ENCODE data around the gene NOTCH1. TPM values are rescaled to one million over a fixed set of nuclear protein-coding genes. Genes with fewer than 3 reads are reported as not detected.

The NOTCH1 gene
- total RNA-seq, 1 experiment from 2014 or later: 39.2 TPM

- Histone ChIP-seq H3K9me3 (ENCODE audit: insufficient read depth, low read depth) (no peaks in the 10 kb centered on the region), H3K79me2 (ENCODE audit: low read depth) (peaks cover 13% of the 10 kb centered on the region), H2AFZ (no peak overlapping the region), H3K27me3 (ENCODE audit: insufficient read depth, low read depth) (no peaks in the 10 kb centered on the region), H3K4me1 (replicated peaks; ENCODE audit: insufficient read depth) (peaks cover 41% of the 10 kb centered on the region), H3K4me3 (no peak overlapping the region; the same call in 1 of the 2 replicates), H3K27ac (peak overlapping the region; percentile 99), H3K4me2 (peak overlapping the region; percentile 98), H3F3A (ENCODE audit: insufficient read depth, low read depth) (peaks cover 21% of the 10 kb centered on the region; the same call in 1 of the 2 replicates), H3K36me3 (ENCODE audit: low read depth) (no peaks in the 10 kb centered on the region), H4K20me1 (ENCODE audit: insufficient read depth) (peaks cover 10% of the 10 kb centered on the region), H3K9me2 (ENCODE audit: insufficient read depth) (no peaks in the 10 kb centered on the region)
- no TSS peak for BruUV-seq (replicated peaks)
- intact Hi-C loops (cut with micrococcal nuclease; ENCODE audit: unreplicated experiment): loop anchor here (5.0 kb wide), 1 partner anchor 145 kb away; no protein-coding TSS in a partner anchor
- ChIA-PET CTCF (interaction anchor here (0.6 kb wide), 1 partner anchor 63 kb away, joined by 7 read pairs; no protein-coding TSS in a partner anchor), POLR2A (ENCODE audit: unreplicated experiment) (interaction anchor here (0.6 to 0.7 kb wide), 2 partner anchors 10 to 81 kb away, joined by 6 to 8 read pairs; no protein-coding TSS in a partner anchor)
- no peak for DNase-seq
- TF ChIP-seq EZH2 (IDR thresholded peaks at IDR 0.05; ENCODE audit: low read depth): no peak
- TF ChIP-seq CTCF (conservative IDR thresholded peaks at IDR 0.05): no peak
These were observed 1.8 kb upstream of the NOTCH1 start for GRCh38 chr9:136547508-136548215.

GRCh38 chr9:136546697-136547501, 1.1 kb upstream of the NOTCH1 start:
- Histone ChIP-seq H3K79me2 (ENCODE audit: low read depth) (peaks cover 13% of the 10 kb centered on the region), H3K27ac (peak overlapping the region; percentile 99), H3K4me2 (peak overlapping the region; percentile 98), H3K9me2 (ENCODE audit: insufficient read depth) (no peaks in the 10 kb centered on the region), H3K4me1 (replicated peaks; ENCODE audit: insufficient read depth) (peaks cover 35% of the 10 kb centered on the region), H3K27me3 (ENCODE audit: insufficient read depth, low read depth) (no peaks in the 10 kb centered on the region), H4K20me1 (ENCODE audit: insufficient read depth) (peaks cover 10% of the 10 kb centered on the region), H3K36me3 (ENCODE audit: low read depth) (no peaks in the 10 kb centered on the region), H3K4me3 (peak overlapping the region; percentile 85), H3F3A (ENCODE audit: insufficient read depth, low read depth) (peaks cover 15% of the 10 kb centered on the region; the same call in 1 of the 2 replicates), H3K9me3 (ENCODE audit: insufficient read depth, low read depth) (no peaks in the 10 kb centered on the region), H2AFZ (peak overlapping the region; percentile 78)
- peak; percentile 67 to 75 for DNase-seq
- TF ChIP-seq CTCF (conservative IDR thresholded peaks at IDR 0.05) (no peak), EZH2 (IDR thresholded peaks at IDR 0.05; ENCODE audit: low read depth) (no peak)
- intact Hi-C loops (cut with micrococcal nuclease; ENCODE audit: unreplicated experiment): loop anchor here (1.0 to 5.0 kb wide), 3 partner anchors 25 to 145 kb away; no protein-coding TSS in a partner anchor
- POLR2A ChIA-PET (ENCODE audit: unreplicated experiment): interaction anchor here (0.5 to 0.7 kb wide), 3 partner anchors 11 to 81 kb away, joined by 6 to 19 read pairs (median 8); no protein-coding TSS in a partner anchor
- CTCF ChIA-PET: interaction anchor here (0.6 kb wide), 1 partner anchor 63 kb away, joined by 7 read pairs; no protein-coding TSS in a partner anchor
- no TSS peak for BruUV-seq (replicated peaks)

GRCh38 chr9:136545692-136545964, 220 bp downstream of the NOTCH1 start:
- BruUV-seq (replicated peaks): no TSS peak
- Histone ChIP-seq H3K27ac (no peak overlapping the region), H4K20me1 (ENCODE audit: insufficient read depth) (peaks cover 10% of the 10 kb centered on the region), H3K36me3 (ENCODE audit: low read depth) (no peaks in the 10 kb centered on the region), H3F3A (ENCODE audit: insufficient read depth, low read depth) (peaks cover 15% of the 10 kb centered on the region; the same call in 1 of the 2 replicates), H3K4me1 (replicated peaks; ENCODE audit: insufficient read depth) (peaks cover 23% of the 10 kb centered on the region), H3K4me2 (peak overlapping the region; percentile 87), H3K4me3 (peak overlapping the region; percentile 96; the same call in 1 of the 2 replicates), H3K9me3 (ENCODE audit: insufficient read depth, low read depth) (no peaks in the 10 kb centered on the region), H3K27me3 (ENCODE audit: insufficient read depth, low read depth) (no peaks in the 10 kb centered on the region), H3K79me2 (ENCODE audit: low read depth) (peaks cover 13% of the 10 kb centered on the region), H3K9me2 (ENCODE audit: insufficient read depth) (no peaks in the 10 kb centered on the region), H2AFZ (peak overlapping the region; percentile 77; the same call in 1 of the 2 replicates)
- CTCF ChIA-PET: interaction anchor here (0.7 kb wide), 1 partner anchor 172 kb away, joined by 6 read pairs; no protein-coding TSS in a partner anchor
- POLR2A ChIA-PET (ENCODE audit: unreplicated experiment): no interaction called here
- TF ChIP-seq EZH2 (IDR thresholded peaks at IDR 0.05; ENCODE audit: low read depth): no peak
- no peak for TF ChIP-seq CTCF (conservative IDR thresholded peaks at IDR 0.05)
- no peak for DNase-seq
- intact Hi-C loops (cut with micrococcal nuclease; ENCODE audit: unreplicated experiment): loop anchor here (2.0 to 5.0 kb wide), 2 partner anchors 79 to 147 kb away; no protein-coding TSS in a partner anchor
